BLaER1 (cell line): Measurements from ENCODE around the gene UGT3A2.
"Not testable (repeated sequence)": the region's sequence is repeated elsewhere in the genome, so short reads cannot be mapped to it uniquely, and the experiment has no call there.

Source experiments
- H3K27ac ChIP-seq: shearing (Covaris generic); formaldehyde crosslinking; 2 replicates; pipeline ENCODE4 v1.8.1; 2022
- H3K27me3 ChIP-seq: shearing (Covaris generic); formaldehyde crosslinking; 2 replicates; pipeline ENCODE4 v1.8.1; 2022
- H3K36me3 ChIP-seq: shearing (Covaris generic); formaldehyde crosslinking; 2 replicates; pipeline ENCODE4 v1.8.1; 2022
- H3K4me1 ChIP-seq: shearing (Covaris generic); formaldehyde crosslinking; 2 replicates; pipeline ENCODE4 v1.8.1; 2022
- H3K4me2 ChIP-seq: shearing (Covaris generic); formaldehyde crosslinking; 2 replicates; pipeline ENCODE4 v1.8.1; 2022
- H3K4me3 ChIP-seq: shearing (Covaris generic); formaldehyde crosslinking; 2 replicates; pipeline ENCODE4 v1.8.1; 2022
- H3K9ac ChIP-seq: shearing (Covaris generic); formaldehyde crosslinking; 2 replicates; pipeline ENCODE4 v1.8.1; 2022
- H3K9me3 ChIP-seq: shearing (Covaris generic); formaldehyde crosslinking; 2 replicates; pipeline ENCODE4 v1.8.1; 2022
- H4K20me1 ChIP-seq: shearing (Covaris generic); formaldehyde crosslinking; 2 replicates; pipeline ENCODE4 v1.8.1; 2022
- Cebpa-rat ChIP-seq: shearing (Covaris generic); IDR thresholded peaks from 2 replicates; pipeline ENCODE4 v1.8.1; 2022

Gene UGT3A2

GRCh38 chr5:36033486-36033885 lies 33.2 kb downstream of the UGT3A2 start:
- Histone ChIP-seq H4K20me1 (no peaks in the 10 kb centered on the region), H3K4me1 (peaks cover 63% of the 10 kb centered on the region), H3K36me3 (peaks cover 75% of the 10 kb centered on the region), H3K9ac (peak overlapping the region; percentile 51; the same call in 1 of the 2 replicates), H3K27me3 (no peaks in the 10 kb centered on the region), H3K4me3 (no peak overlapping the region), H3K4me2 (peak overlapping the region; percentile 82), H3K9me3 (peaks cover 26% of the 10 kb centered on the region), H3K27ac (peak overlapping the region; percentile 71)
- no peak for TF ChIP-seq Cebpa-rat

GRCh38 chr5:36033047-36033446 lies 33.6 kb downstream of the UGT3A2 start:
- Histone ChIP-seq H3K9me3 (peaks cover 25% of the 10 kb centered on the region), H3K9ac (peak overlapping the region; percentile 51; the same call in 1 of the 2 replicates), H3K4me2 (peak overlapping the region; percentile 82), H3K4me3 (no peak overlapping the region), H3K36me3 (peaks cover 73% of the 10 kb centered on the region), H3K27me3 (no peaks in the 10 kb centered on the region), H3K27ac (peak overlapping the region; percentile 71), H3K4me1 (peaks cover 63% of the 10 kb centered on the region), H4K20me1 (no peaks in the 10 kb centered on the region)
- no peak for TF ChIP-seq Cebpa-rat

GRCh38 chr5:36031223-36031622 lies 35.5 kb downstream of the UGT3A2 start:
- Histone ChIP-seq H3K27ac (peak overlapping the region; percentile 51), H3K4me1 (peaks cover 63% of the 10 kb centered on the region), H3K36me3 (peaks cover 55% of the 10 kb centered on the region), H3K27me3 (no peaks in the 10 kb centered on the region), H3K4me2 (peak overlapping the region; percentile 82), H4K20me1 (no peaks in the 10 kb centered on the region), H3K4me3 (no peak overlapping the region), H3K9me3 (peaks cover 33% of the 10 kb centered on the region), H3K9ac (no peak overlapping the region)
- no peak for TF ChIP-seq Cebpa-rat

GRCh38 chr5:36029914-36030313 lies 36.8 kb downstream of the UGT3A2 start:
- no peak overlapping the region for H3K9ac ChIP-seq
- H3K9me3 ChIP-seq: peaks cover 36% of the 10 kb centered on the region
- peaks cover 55% of the 10 kb centered on the region for H3K4me1 ChIP-seq
- H3K27ac ChIP-seq: peak overlapping the region; percentile 51; the same call in 1 of the 2 replicates
- H3K4me3 ChIP-seq: no peak overlapping the region
- peak overlapping the region; percentile 82 for H3K4me2 ChIP-seq
- peaks cover 42% of the 10 kb centered on the region for H3K36me3 ChIP-seq
- no peaks in the 10 kb centered on the region for H3K27me3 ChIP-seq
- TF ChIP-seq Cebpa-rat: no peak
- H4K20me1 ChIP-seq: no peaks in the 10 kb centered on the region

- H3K9me3 ChIP-seq: peaks cover 46% of the 10 kb centered on the region
- H3K4me3 ChIP-seq: no peak overlapping the region
- peaks cover 32% of the 10 kb centered on the region for H3K36me3 ChIP-seq
- TF ChIP-seq Cebpa-rat: no peak
- H3K27me3 ChIP-seq: no peaks in the 10 kb centered on the region
- no peak overlapping the region for H3K9ac ChIP-seq
- H3K4me1 ChIP-seq: peaks cover 48% of the 10 kb centered on the region
- no peak overlapping the region for H3K4me2 ChIP-seq
- H4K20me1 ChIP-seq: no peaks in the 10 kb centered on the region
- H3K27ac ChIP-seq: 0 out of 2 replicates have a peak overlapping the region, but pooled peaks have one; percentile 5
Measured at GRCh38 chr5:36028816-36029465, 37.7 kb downstream of the UGT3A2 start.

- TF ChIP-seq Cebpa-rat: no peak
- no peak overlapping the region for H3K9ac ChIP-seq
- no peak overlapping the region for H3K27ac ChIP-seq
- no peak overlapping the region for H3K4me3 ChIP-seq
- no peaks in the 10 kb centered on the region for H4K20me1 ChIP-seq
- H3K4me2 ChIP-seq: no peak overlapping the region
- H3K9me3 ChIP-seq: peaks cover 50% of the 10 kb centered on the region
- H3K27me3 ChIP-seq: no peaks in the 10 kb centered on the region
- peaks cover 38% of the 10 kb centered on the region for H3K4me1 ChIP-seq
- peaks cover 20% of the 10 kb centered on the region for H3K36me3 ChIP-seq
Measured at GRCh38 chr5:36027711-36028110, 39.0 kb downstream of the UGT3A2 start.

- no peak overlapping the region for H3K27ac ChIP-seq
- peaks cover 55% of the 10 kb centered on the region for H3K9me3 ChIP-seq
- peaks cover 16% of the 10 kb centered on the region for H3K36me3 ChIP-seq
- H3K4me2 ChIP-seq: no peak overlapping the region
- H3K4me1 ChIP-seq: peaks cover 29% of the 10 kb centered on the region
- H4K20me1 ChIP-seq: no peaks in the 10 kb centered on the region
- H3K9ac ChIP-seq: no peak overlapping the region
- no peak for TF ChIP-seq Cebpa-rat
- H3K27me3 ChIP-seq: no peaks in the 10 kb centered on the region
- H3K4me3 ChIP-seq: no peak overlapping the region
Measured at GRCh38 chr5:36026706-36027465, 39.8 kb downstream of the UGT3A2 start.

- H3K4me1 ChIP-seq, H3K36me3 ChIP-seq, H3K27me3 ChIP-seq, H3K27ac ChIP-seq, H3K4me2 ChIP-seq, H4K20me1 ChIP-seq, H3K9ac ChIP-seq, H3K4me3 ChIP-seq: not testable (repeated sequence)
- peaks cover 55% of the 10 kb centered on the region for H3K9me3 ChIP-seq
Measured at GRCh38 chr5:36022246-36022645, 44.4 kb downstream of the UGT3A2 start.

- not testable (repeated sequence) for H3K4me3 ChIP-seq, H3K27me3 ChIP-seq, H3K4me1 ChIP-seq, H3K27ac ChIP-seq, H3K9ac ChIP-seq, H4K20me1 ChIP-seq, H3K4me2 ChIP-seq, H3K36me3 ChIP-seq
- H3K9me3 ChIP-seq: peaks cover 58% of the 10 kb centered on the region
Measured at GRCh38 chr5:36019584-36019983, 47.1 kb downstream of the UGT3A2 start.

- no peaks in the 10 kb centered on the region for H3K4me1 ChIP-seq
- no peak for TF ChIP-seq Cebpa-rat
- H4K20me1 ChIP-seq: no peaks in the 10 kb centered on the region
- no peaks in the 10 kb centered on the region for H3K27me3 ChIP-seq
- peaks cover 67% of the 10 kb centered on the region for H3K9me3 ChIP-seq
- H3K36me3 ChIP-seq: peaks cover 5% of the 10 kb centered on the region; the same call in 1 of the 2 replicates
- H3K4me3 ChIP-seq: no peak overlapping the region
- no peak overlapping the region for H3K4me2 ChIP-seq
- no peak overlapping the region for H3K9ac ChIP-seq
- H3K27ac ChIP-seq: no peak overlapping the region
Measured at GRCh38 chr5:36017622-36018021, 49.1 kb downstream of the UGT3A2 start.
